GM19193 (cell line): ENCODE data around the gene ZNF598.

Experiments
- POLR2A ChIP-seq: IDR thresholded peaks from 4 replicates; pipeline ENCODE4 v1.6.1; 2011; ENCODE audit not compliant: insufficient read depth, insufficient read length; ENCODE audit errors: extremely low read depth

The ZNF598 gene

GRCh38 chr16:2009791-2010510 lies at the start of gene ZNF598:
Gene ZNF598 (minus strand): TSS chr16:2009821.
- peak; percentile 97 for TF ChIP-seq POLR2A

DNA sequence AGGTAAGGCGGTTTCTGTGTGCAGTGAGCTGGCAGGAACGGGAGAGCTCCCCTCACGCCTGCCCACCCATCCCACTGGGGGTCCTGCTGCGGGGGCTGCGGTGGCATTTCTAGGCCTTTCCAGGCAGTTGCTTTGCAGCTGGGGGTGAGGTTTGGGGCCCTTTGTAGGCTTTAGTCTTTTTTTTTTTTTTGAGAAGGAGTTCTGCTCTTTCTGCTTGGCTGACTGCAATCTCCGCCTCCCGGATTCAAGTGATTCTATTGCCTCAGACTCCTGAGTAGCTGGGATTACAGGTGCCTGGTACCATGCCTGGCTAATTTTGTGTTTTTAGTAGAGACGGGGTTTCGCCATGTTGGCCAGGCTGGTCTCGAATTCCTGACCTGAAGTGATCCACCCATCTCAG lies 49.3 kb upstream of the ZNF598 start:
- no peak for TF ChIP-seq POLR2A

- no peak for TF ChIP-seq POLR2A
Measured at GRCh38 chr16:2058420-2058819, 48.8 kb upstream of the ZNF598 start.

- TF ChIP-seq POLR2A = no peak
Measured at GRCh38 chr16:2057438-2057837, 47.8 kb upstream of the ZNF598 start.

- TF ChIP-seq POLR2A = no peak
Measured at GRCh38 chr16:2056681-2057407, 47.2 kb upstream of the ZNF598 start.

DNA sequence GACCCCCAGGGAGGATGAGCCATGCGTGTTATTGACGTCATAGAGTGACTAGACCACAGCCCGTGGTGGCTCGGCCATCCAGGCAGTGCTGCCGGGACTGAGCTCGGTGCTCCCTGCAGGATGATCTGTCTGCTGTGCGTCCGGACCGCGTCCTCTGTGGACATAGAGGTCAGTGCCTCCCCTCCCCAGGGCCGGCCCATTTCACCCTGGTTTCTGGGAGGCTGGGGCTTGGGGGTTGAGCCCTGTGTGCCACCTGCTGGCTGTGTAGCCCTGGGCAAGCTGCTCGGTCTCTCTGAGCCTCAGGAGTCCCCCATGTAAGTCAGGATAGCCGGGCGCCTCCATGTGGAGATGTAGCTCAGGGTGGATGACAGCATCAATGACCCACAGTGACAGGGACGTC lies 46.5 kb upstream of the ZNF598 start:
- TF ChIP-seq POLR2A = no peak

- no peak for TF ChIP-seq POLR2A
Measured at GRCh38 chr16:2054543-2055245, 45.1 kb upstream of the ZNF598 start.

- TF ChIP-seq POLR2A = no peak
Measured at GRCh38 chr16:2053897-2054296, 44.3 kb upstream of the ZNF598 start.

DNA sequence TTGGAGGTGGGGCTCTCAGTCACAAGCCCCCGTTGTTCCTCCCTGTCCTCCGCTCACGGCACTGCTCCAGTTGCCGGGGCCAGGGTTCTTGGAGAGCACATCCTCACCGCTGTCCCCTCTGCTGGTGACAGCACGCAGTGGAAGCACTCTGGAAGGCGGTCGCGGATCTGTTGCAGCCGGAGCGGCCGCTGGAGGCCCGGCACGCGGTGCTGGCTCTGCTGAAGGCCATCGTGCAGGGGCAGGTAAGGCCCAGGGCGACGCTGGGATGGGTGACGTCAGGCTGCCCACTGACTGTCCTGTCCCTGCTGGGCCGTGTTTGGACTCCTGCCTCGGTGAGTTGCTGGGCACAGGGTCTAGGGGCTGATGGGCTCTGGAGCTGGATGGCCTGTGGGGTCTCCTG lies 43.6 kb upstream of the ZNF598 start:
- TF ChIP-seq POLR2A = no peak

- no peak for TF ChIP-seq POLR2A
Measured at GRCh38 chr16:2048116-2048543, 38.5 kb upstream of the ZNF598 start.

- TF ChIP-seq POLR2A = peak; percentile 81
Measured at GRCh38 chr16:2047330-2048115, 37.9 kb upstream of the ZNF598 start, which contains the start of the genes NTHL1 and TSC2. Gene NTHL1 (minus strand): TSS chr16:2047834. CDS start chr16:2047823, 11 bp downstream. Gene TSC2 (plus strand): TSS chr16:2047985. CDS start chr16:2048616, 631 bp downstream.

DNA sequence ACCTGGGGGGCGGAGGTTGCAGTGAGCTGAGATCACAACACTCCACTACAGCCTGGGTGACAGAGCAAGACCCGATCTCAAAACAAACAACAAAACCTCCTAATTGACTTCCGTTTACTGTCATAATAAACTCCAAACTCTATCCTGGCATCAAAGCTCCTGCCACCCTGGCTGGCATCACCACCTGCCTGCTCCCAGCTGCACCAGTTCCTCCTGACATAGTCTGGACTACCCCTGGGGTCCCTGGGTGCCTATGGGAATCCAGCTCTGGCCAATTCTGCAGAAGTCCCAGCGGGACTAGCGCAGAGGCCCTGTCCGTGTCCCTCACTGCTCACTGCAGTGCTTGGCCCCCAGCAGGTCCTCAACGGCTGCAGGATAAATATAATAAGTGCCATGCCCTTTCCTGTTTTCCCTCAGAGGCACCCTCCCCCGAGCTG lies 37.3 kb upstream of the ZNF598 start:
- TF ChIP-seq POLR2A = no peak

DNA sequence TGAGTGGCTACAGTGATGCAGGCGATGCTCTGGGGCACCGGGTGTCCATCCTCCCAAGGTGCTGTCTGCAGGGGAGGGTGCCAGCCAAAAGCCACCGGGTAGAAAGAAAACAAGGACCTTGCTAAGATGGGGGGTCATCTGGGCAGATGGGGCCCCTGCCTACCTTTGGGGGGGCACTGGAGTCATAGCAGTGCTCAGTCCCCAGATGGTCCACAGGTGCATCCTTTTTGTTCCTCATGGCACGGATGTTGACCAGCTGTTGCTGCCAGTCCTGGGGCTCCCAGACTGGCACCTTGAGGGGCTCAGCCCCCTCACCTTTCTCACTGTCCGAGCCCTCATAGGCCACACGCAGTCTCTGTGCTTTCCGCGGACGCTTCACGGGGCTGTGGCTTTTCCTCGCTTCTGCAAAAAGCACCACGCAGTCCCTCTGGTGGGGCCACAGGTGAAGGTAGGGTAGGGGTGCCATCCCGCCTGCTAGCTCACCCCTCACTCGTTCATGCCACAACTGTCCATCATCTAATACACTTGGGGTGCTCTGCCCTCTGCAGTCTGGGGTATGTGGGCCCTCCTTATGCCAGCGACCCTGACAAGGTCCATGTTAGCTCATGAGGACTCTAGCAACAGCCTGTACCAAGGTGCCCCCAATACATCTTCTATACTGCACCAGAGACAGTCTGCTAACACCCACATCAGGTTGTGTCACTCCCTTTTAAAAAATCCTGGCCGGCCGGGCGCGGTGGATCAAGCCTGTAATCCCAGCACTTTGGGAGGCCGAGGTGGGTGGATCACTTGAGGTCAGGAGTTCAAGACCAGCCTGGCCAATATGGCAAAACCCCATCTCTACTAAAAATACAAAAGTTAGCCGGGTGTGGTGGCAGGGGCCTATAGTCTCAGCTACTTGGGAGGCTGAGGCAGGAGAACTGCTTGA lies 36.6 kb upstream of the ZNF598 start:
- TF ChIP-seq POLR2A = no peak
